ENCODE data around the gene CCDC110. TPM values are rescaled to one million over a fixed set of nuclear protein-coding genes. Genes with fewer than 3 reads are reported as not detected.

Gene CCDC110
- 2.1 and 4.3 TPM in 2 replicates for total RNA-seq (2021)
- Bru-seq, nascent RNA: percentile 31 among the genes with signal in this experiment
- BruChase-seq, experiment 1, labeled RNA remaining after a 2-hour chase: percentile 31 among the genes with signal in this experiment
- percentile 30 among the genes with signal in this experiment for BruChase-seq, experiment 2, labeled RNA remaining after a 6-hour chase
- long read RNA-seq, partial matches to known transcripts: 0 of 1 reads
- long read RNA-seq, other reads (novel, unspliced or antisense): 0 of 1 reads

DNA sequence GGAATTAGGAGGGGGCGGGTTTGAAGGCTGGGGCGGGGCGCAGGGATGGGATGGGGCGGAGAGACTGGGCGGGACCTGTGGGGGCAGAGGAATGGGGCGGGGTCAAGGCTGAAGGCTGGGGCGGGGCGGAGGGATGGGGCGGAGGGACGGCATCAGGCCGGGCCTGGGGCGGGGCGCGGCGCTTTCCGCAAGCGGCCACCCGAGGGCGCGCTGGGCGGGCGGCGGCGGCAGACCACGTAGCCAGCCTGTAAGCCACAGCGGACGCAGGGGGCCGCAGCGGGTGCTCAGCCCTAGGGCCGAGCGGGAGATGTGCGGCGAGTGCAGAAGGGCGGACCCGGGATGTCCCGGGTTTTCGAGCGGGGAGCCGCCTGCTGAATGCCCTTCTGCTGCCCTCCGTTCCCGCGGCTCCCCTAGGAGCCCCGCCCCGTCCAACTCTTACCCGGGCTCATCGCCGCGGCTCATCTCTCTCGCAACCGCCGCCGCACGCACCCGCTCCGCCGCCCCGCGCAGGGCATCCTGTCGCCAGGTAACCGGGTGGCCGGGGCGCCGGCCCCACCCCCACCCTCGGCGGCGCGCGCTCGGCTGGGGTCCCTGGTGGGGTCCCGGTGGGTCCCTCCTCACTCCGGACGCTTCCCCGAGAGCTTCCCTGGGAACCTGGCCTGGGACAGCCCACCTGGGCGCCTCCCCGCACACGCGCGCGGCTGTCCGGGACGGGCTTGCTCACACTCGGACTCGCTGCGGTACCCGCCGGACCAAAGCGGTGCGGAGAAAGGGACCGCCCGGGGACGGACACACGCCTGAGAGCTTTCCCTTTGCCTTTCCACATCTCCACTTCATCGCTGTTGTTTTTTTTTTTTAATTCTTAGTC, at the start of gene CCDC110:
TSS of gene CCDC110 (minus strand) at position 499 of the 868 bp plus-strand sequence. CDS start at position 449, 50 bp downstream.
- H3K79me2 ChIP-seq (ENCODE audit: low read depth): no peaks in the 10 kb centered on the region
- no peaks in the 10 kb centered on the region for H3K9me3 ChIP-seq (ENCODE audit: insufficient read depth, low read depth)
- POLR2A ChIA-PET (ENCODE audit: unreplicated experiment): no interaction called here
- H3K36me3 ChIP-seq (ENCODE audit: low read depth): no peaks in the 10 kb centered on the region
- BruUV-seq (replicated peaks): no TSS peak
- H4K20me1 ChIP-seq (ENCODE audit: insufficient read depth): no peaks in the 10 kb centered on the region
- DNase-seq: peak; percentile 46 to 91
- H3K9me2 ChIP-seq (ENCODE audit: insufficient read depth): no peaks in the 10 kb centered on the region
- H3K4me2 ChIP-seq: peak within 1 kb of the TSS; percentile 92
- CTCF ChIA-PET: interaction anchor here (0.7 kb wide), 1 partner anchor 128 kb away, joined by 3 read pairs; no protein-coding TSS in a partner anchor
- no peaks in the 10 kb centered on the region for H3K27me3 ChIP-seq (ENCODE audit: insufficient read depth, low read depth)
- H3K27ac ChIP-seq: no peak within 1 kb of the TSS
- TF ChIP-seq CTCF (conservative IDR thresholded peaks at IDR 0.05) (peak; percentile 52; the same call in 1 of the 2 replicates), EZH2 (IDR thresholded peaks at IDR 0.05; ENCODE audit: low read depth) (no peak)
- H2AFZ ChIP-seq: peak within 1 kb of the TSS; percentile 88
- intact Hi-C loops (cut with micrococcal nuclease; ENCODE audit: unreplicated experiment): loop anchor here (1.0 to 10.0 kb wide), 6 partner anchors 63 to 566 kb away; partner anchors contain the start of genes ANKRD37, CFAP97, PDLIM3 and SNX25
- H3K4me3 ChIP-seq: peak within 1 kb of the TSS; percentile 73
- 0 out of 2 replicates have a peak, but pooled peaks cover 4% of the 10 kb centered on the region for H3K4me1 ChIP-seq (replicated peaks; ENCODE audit: insufficient read depth)
- H3F3A ChIP-seq (ENCODE audit: insufficient read depth, low read depth): no peaks in the 10 kb centered on the region

DNA sequence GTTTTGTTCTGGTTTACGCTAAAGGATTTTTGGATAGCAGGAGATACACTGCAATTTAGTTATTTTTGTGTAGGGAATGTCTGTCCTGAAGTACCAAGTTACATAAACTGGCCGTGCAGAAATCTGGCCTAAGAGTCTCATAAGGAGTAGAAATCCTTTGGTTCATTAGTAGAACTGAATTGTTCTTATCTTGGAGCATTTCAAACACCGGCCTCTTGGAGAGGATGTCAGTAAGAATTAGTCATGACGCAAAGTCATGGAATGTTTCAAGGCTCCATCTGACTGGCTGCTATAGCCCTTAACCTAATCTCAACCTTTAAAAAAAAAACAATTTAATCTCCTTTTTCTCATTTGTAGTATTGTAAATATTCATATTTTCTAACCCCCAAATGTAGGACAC, 48.6 kb upstream of the CCDC110 start:
- ChIA-PET POLR2A (ENCODE audit: unreplicated experiment) (no interaction called here), CTCF (no interaction called here)
- Histone ChIP-seq H2AFZ (no peak overlapping the region), H3K9me3 (ENCODE audit: insufficient read depth, low read depth) (no peaks in the 10 kb centered on the region), H3K79me2 (ENCODE audit: low read depth) (no peaks in the 10 kb centered on the region), H3K36me3 (ENCODE audit: low read depth) (no peaks in the 10 kb centered on the region), H3K4me3 (no peak overlapping the region), H3F3A (ENCODE audit: insufficient read depth, low read depth) (no peaks in the 10 kb centered on the region), H3K4me2 (no peak overlapping the region), H3K27me3 (ENCODE audit: insufficient read depth, low read depth) (no peaks in the 10 kb centered on the region), H3K4me1 (replicated peaks; ENCODE audit: insufficient read depth) (no peaks in the 10 kb centered on the region), H3K9me2 (ENCODE audit: insufficient read depth) (no peaks in the 10 kb centered on the region), H3K27ac (no peak overlapping the region), H4K20me1 (ENCODE audit: insufficient read depth) (no peaks in the 10 kb centered on the region)
- intact Hi-C loops (cut with micrococcal nuclease; ENCODE audit: unreplicated experiment): no loop called here
- no TSS peak for BruUV-seq (replicated peaks)
- TF ChIP-seq EZH2 (IDR thresholded peaks at IDR 0.05; ENCODE audit: low read depth) (no peak), CTCF (conservative IDR thresholded peaks at IDR 0.05) (no peak)
- no peak for DNase-seq

- no peak overlapping the region for H3K4me3 ChIP-seq
- no peaks in the 10 kb centered on the region for H3K27me3 ChIP-seq (ENCODE audit: insufficient read depth, low read depth)
- DNase-seq: no peak
- H2AFZ ChIP-seq: no peak overlapping the region
- POLR2A ChIA-PET (ENCODE audit: unreplicated experiment): interaction anchor here (0.6 kb wide), 2 partner anchors 28 to 99 kb away, joined by 3 to 4 read pairs; no protein-coding TSS in a partner anchor
- TF ChIP-seq CTCF (conservative IDR thresholded peaks at IDR 0.05): no peak
- no peak for TF ChIP-seq EZH2 (IDR thresholded peaks at IDR 0.05; ENCODE audit: low read depth)
- CTCF ChIA-PET: no interaction called here
- no peak overlapping the region for H3K27ac ChIP-seq
- no peak overlapping the region for H3K4me2 ChIP-seq
- H3K9me2 ChIP-seq (ENCODE audit: insufficient read depth): no peaks in the 10 kb centered on the region
- intact Hi-C loops (cut with micrococcal nuclease; ENCODE audit: unreplicated experiment): no loop called here
- H3K4me1 ChIP-seq (replicated peaks; ENCODE audit: insufficient read depth): no peaks in the 10 kb centered on the region
- H3K36me3 ChIP-seq (ENCODE audit: low read depth): no peaks in the 10 kb centered on the region
- no peaks in the 10 kb centered on the region for H4K20me1 ChIP-seq (ENCODE audit: insufficient read depth)
- no peaks in the 10 kb centered on the region for H3K9me3 ChIP-seq (ENCODE audit: insufficient read depth, low read depth)
- BruUV-seq (replicated peaks): no TSS peak
- no peaks in the 10 kb centered on the region for H3F3A ChIP-seq (ENCODE audit: insufficient read depth, low read depth)
- no peaks in the 10 kb centered on the region for H3K79me2 ChIP-seq (ENCODE audit: low read depth)
Measured at GRCh38 chr4:185518494-185518893, 47.0 kb upstream of the CCDC110 start.

All from PC-9 (cell line).